Lung (tissue), 12 donors: ENCODE data around the gene LRRK1. TPM values are rescaled to one million over a fixed set of nuclear protein-coding genes. Genes with fewer than 3 reads are reported as not detected.

Source experiments
- ATAC-seq: fragments of 200-7000 bp; cut with Tn5 transposase; one replicate; pipeline ENCODE4 v1.9.1; 2020; ENCODE audit warnings: moderate number of reproducible peaks; ENCODE audit not compliant: insufficient read depth, low FRiP score
- DNase-seq, 3 donors: peaks; one replicate each; pipeline ENCODE4 v3.0.0-alpha.2; 2013 to 2017
- H3K27ac ChIP-seq, 2 donors: one replicate each; pipeline ENCODE4 v1.5.1; 2013; ENCODE audit warnings: mild to moderate bottlenecking in 2 of 2, moderate library complexity in 2 of 2, control low read depth in 1 of 2, inconsistent platforms in 1 of 2, low read depth in 1 of 2, low read length in 1 of 2
- H3K27me3 ChIP-seq, 3 donors: one replicate each; pipeline ENCODE4 v1.5.1; 2013; ENCODE audit warnings: low read length in 2 of 3; ENCODE audit not compliant: control insufficient read depth in 3 of 3, insufficient read depth in 3 of 3
- H3K36me3 ChIP-seq, 4 donors: one replicate each; pipeline ENCODE4 v1.5.1; 2013; ENCODE audit warnings: low read length in 4 of 4, mild to moderate bottlenecking in 1 of 4, moderate library complexity in 1 of 4; ENCODE audit not compliant: control insufficient read depth in 4 of 4, insufficient read depth in 4 of 4
- H3K4me1 ChIP-seq, 5 donors: one replicate each; pipeline ENCODE4 v1.5.1; 2013; ENCODE audit warnings: low read length in 5 of 5, mild to moderate bottlenecking in 2 of 5, moderate library complexity in 1 of 5; ENCODE audit not compliant: control insufficient read depth in 5 of 5, insufficient read depth in 5 of 5
- H3K4me3 ChIP-seq: one replicate; pipeline ENCODE4 v1.5.1; 2013; ENCODE audit warnings: mild to moderate bottlenecking, control low read depth, moderate library complexity
- H3K9ac ChIP-seq, 2 donors: one replicate each; pipeline ENCODE4 v1.5.1; 2013; ENCODE audit warnings: low read length in 2 of 2, control low read depth in 1 of 2; ENCODE audit not compliant: insufficient read depth in 1 of 2
- H3K9me3 ChIP-seq, 4 donors: one replicate each; pipeline ENCODE4 v1.5.1; 2013; ENCODE audit warnings: low read length in 3 of 4, mild to moderate bottlenecking in 1 of 4, moderate library complexity in 1 of 4; ENCODE audit not compliant: control insufficient read depth in 4 of 4, insufficient read depth in 3 of 4
- CTCF ChIP-seq: IDR thresholded peaks from 2 replicates; pipeline ENCODE4 v1.5.1; 2012; ENCODE audit warnings: mild to moderate bottlenecking; ENCODE audit errors: control extremely low read depth, extremely low read depth
- WGBS, 2 donors: extraction: QIAGEN DNeasy Blood & Tissue Kit; methylation state at CpG; one replicate each; pipeline ENCODE4 v1.1.7; 2013; 5-methylcytosine and 5-hydroxymethylcytosine counted together
- polyA plus RNA-seq, 2 donors: library from polyadenylated mRNA; stranded (reverse); fragments of 200-250 nt; gene quantifications; one replicate each; pipeline ENCODE4 v1.2.1, GENCODE V29; 2013
- total RNA-seq, 2 donors: library from RNA; depleted of rRNA in 1 of 2; stranded (reverse); fragments of >200 nt in 1 of 2; gene quantifications; one replicate each; pipeline ENCODE4 v1.2.1, GENCODE V29; 2014 to 2021
- donor health status: control.
- donor health status: control.
- donor health status: Bipolar disorder and iron deficiency.
- donor health status: healthy.
- donor health status: DM: yes; HTN: yes; CAD: no.

The LRRK1 gene
- total and polyA plus RNA-seq, 4 donors, result 5.7 to 22.9 (median 9.7) TPM

- WGBS, 2 donors, result 77 to 86% methylated on average over 25 of the region's 25 CpGs
- DNase-seq (peak in 1 of 3 donors; percentile 24), ATAC-seq (no peak)
- Histone ChIP-seq H3K27me3 (no peaks in the 10 kb centered on the region), H3K9me3 (no peaks in the 10 kb centered on the region), H3K36me3 (peaks cover 0 to 10% (median 0%) of the 10 kb centered on the region in 4 donors), H3K27ac (peak overlapping the region in 1 of 2 donors; percentile 56), H3K9ac (no peak overlapping the region), H3K4me3 (no peak overlapping the region), H3K4me1 (peaks cover 5 to 32% (median 19%) of the 10 kb centered on the region in 5 donors)
- no peak for TF ChIP-seq CTCF
These were observed 108.2 kb downstream of the LRRK1 start for GRCh38 chr15:101027273-101027901.

- Histone ChIP-seq H3K9me3 (no peaks in the 10 kb centered on the region), H3K4me1 (peaks cover 5 to 30% (median 18%) of the 10 kb centered on the region in 5 donors), H3K36me3 (peaks cover 0 to 10% (median 0%) of the 10 kb centered on the region in 4 donors), H3K27ac (peak overlapping the region in 1 of 2 donors; percentile 56), H3K9ac (no peak overlapping the region), H3K4me3 (no peak overlapping the region), H3K27me3 (no peaks in the 10 kb centered on the region)
- 79 to 80% methylated on average over 13 of the region's 13 CpGs for WGBS, 2 donors
- ATAC-seq, result no peak
- DNase-seq, result peak in 1 of 3 donors; percentile 11
- no peak for TF ChIP-seq CTCF
These were observed 108.8 kb downstream of the LRRK1 start for GRCh38 chr15:101027920-101028319.

- Histone ChIP-seq H3K27me3 (no peaks in the 10 kb centered on the region), H3K4me3 (no peak overlapping the region), H3K9ac (no peak overlapping the region), H3K36me3 (peaks cover 0 to 10% (median 0%) of the 10 kb centered on the region in 4 donors), H3K27ac (no peak overlapping the region), H3K9me3 (no peaks in the 10 kb centered on the region), H3K4me1 (peaks cover 5 to 26% (median 16%) of the 10 kb centered on the region in 5 donors)
- DNase-seq, result peak; percentile 35 to 86 (median 79)
- no peak for ATAC-seq
- WGBS, 2 donors, result 82 to 85% methylated on average over 9 of the region's 9 CpGs
- no peak for TF ChIP-seq CTCF
These were observed 109.2 kb downstream of the LRRK1 start for GRCh38 chr15:101028321-101028720.
